ENCODE data around the gene KIAA0825. TPM values are rescaled to one million over a fixed set of nuclear protein-coding genes. Genes with fewer than 3 reads are reported as not detected.

The KIAA0825 gene
- total and polyA plus RNA-seq, 12 donors: 0.34 to 11.5 (median 3.1) TPM

GRCh38 chr5:94389515-94389899 is 228.9 kb downstream of the KIAA0825 start:
- intact Hi-C loops (cut with DNase I): no loop called here
- no peak for DNase-seq
- no peaks in the 10 kb centered on the region for H3K4me1 ChIP-seq (replicated peaks in 1 of 2)

GRCh38 chr5:94388773-94389514 is 229.5 kb downstream of the KIAA0825 start:
- 87 to 97% (median 90%) methylated on average over 2 to 3 of the region's 3 CpGs for WGBS, 4 donors
- DNase-seq: no peak
- no peak for TF ChIP-seq POLR2A (IDR thresholded peaks at IDR 0.05)
- no peaks in the 10 kb centered on the region for H3K9me3 ChIP-seq (replicated peaks in 1 of 3)
- no peak overlapping the region for H3K4me3 ChIP-seq
- intact Hi-C loops (cut with DNase I): no loop called here
- H3K4me1 ChIP-seq (replicated peaks in 1 of 2): no peaks in the 10 kb centered on the region
- H3K27ac ChIP-seq: no peak overlapping the region
- H3K36me3 ChIP-seq (replicated peaks in 1 of 2): no peaks in the 10 kb centered on the region
- H3K27me3 ChIP-seq: no peaks in the 10 kb centered on the region

More at GRCh38 chr5:94389515-94389899, 228.9 kb downstream of the KIAA0825 start:
- H3K36me3 ChIP-seq (replicated peaks in 1 of 2): no peaks in the 10 kb centered on the region
- no peaks in the 10 kb centered on the region for H3K9me3 ChIP-seq (replicated peaks in 1 of 3)
- TF ChIP-seq CTCF (IDR thresholded peaks at IDR 0.05) (no peak), POLR2A (IDR thresholded peaks at IDR 0.05) (no peak)
- H3K27ac ChIP-seq: no peak overlapping the region
- no peak overlapping the region for H3K4me3 ChIP-seq
- no peaks in the 10 kb centered on the region for H3K27me3 ChIP-seq

GRCh38 chr5:94385767-94386166 is 232.6 kb downstream of the KIAA0825 start:
- intact Hi-C loops (cut with DNase I): no loop called here

GRCh38 chr5:94378062-94378461 is 240.3 kb downstream of the KIAA0825 start:
- TF ChIP-seq POLR2A (IDR thresholded peaks at IDR 0.05): no peak
- TF ChIP-seq CTCF (IDR thresholded peaks at IDR 0.05): no peak
- Histone ChIP-seq H3K4me3 (no peak overlapping the region), H3K27ac (no peak overlapping the region), H3K9me3 (replicated peaks in 1 of 3) (no peaks in the 10 kb centered on the region), H3K27me3 (no peaks in the 10 kb centered on the region), H3K36me3 (replicated peaks in 1 of 2) (no peaks in the 10 kb centered on the region), H3K4me1 (replicated peaks in 1 of 2) (no peaks in the 10 kb centered on the region)
- intact Hi-C loops (cut with DNase I): no loop called here
- DNase-seq: no peak
- WGBS, 4 donors: 93 to 100% (median 96%) methylated on average over 1 of the region's 1 CpG

More at GRCh38 chr5:94385767-94386166, 232.6 kb downstream of the KIAA0825 start:
- no peak for TF ChIP-seq CTCF (IDR thresholded peaks at IDR 0.05)
- no peak for TF ChIP-seq POLR2A (IDR thresholded peaks at IDR 0.05)
- H3K27ac ChIP-seq: no peak overlapping the region
- no peak overlapping the region for H3K4me3 ChIP-seq
- H3K4me1 ChIP-seq (replicated peaks in 1 of 2): no peaks in the 10 kb centered on the region
- no peak for DNase-seq
- H3K36me3 ChIP-seq (replicated peaks in 1 of 2): no peaks in the 10 kb centered on the region
- H3K9me3 ChIP-seq (replicated peaks in 1 of 3): no peaks in the 10 kb centered on the region
- 68 to 94% (median 84%) methylated on average over 1 of the region's 1 CpG for WGBS, 4 donors
- no peaks in the 10 kb centered on the region for H3K27me3 ChIP-seq

All from adrenal gland (tissue), 12 donors.